ENCODE measurements around the gene NSDHL. TPM values are rescaled to one million over a fixed set of nuclear protein-coding genes. Genes with fewer than 3 reads are reported as not detected.

NSDHL gene
- total and polyA plus RNA-seq, 4 donors = 12.8 to 33.4 (median 25.4) TPM

DNA sequence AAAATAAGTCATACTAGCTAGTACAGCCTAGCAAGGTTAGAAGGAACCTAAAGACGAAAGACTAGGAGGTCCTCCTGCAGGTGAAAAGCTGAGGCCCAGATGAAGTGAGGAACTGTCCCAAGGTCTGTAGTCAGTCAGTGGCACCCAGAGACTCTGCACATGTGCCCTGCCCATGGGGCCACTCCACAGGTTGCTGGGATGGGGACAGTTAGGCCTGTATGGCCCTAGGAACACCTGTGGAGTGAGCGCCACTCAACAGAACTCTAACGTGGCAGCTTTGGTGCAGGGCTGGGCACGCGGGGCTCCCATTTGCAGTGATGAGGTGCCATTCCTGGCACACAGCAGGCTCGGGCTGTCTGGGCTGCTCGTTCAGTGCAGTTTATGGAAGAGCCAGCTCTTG lies 81.8 kb downstream of the NSDHL start:
- DNase-seq (no peak), ATAC-seq (ENCODE audit: insufficient read depth, low FRiP score) (no peak)
- Histone ChIP-seq H3K9ac (ENCODE audit: insufficient read depth in 1 of 2, low read length in 2 of 2) (no peak overlapping the region), H3K27ac (ENCODE audit: low read depth in 1 of 2, low read length in 1 of 2) (no peak overlapping the region), H3K9me3 (ENCODE audit: control insufficient read depth in 4 of 4, insufficient read depth in 3 of 4, low read length in 3 of 4) (no peaks in the 10 kb centered on the region), H3K27me3 (ENCODE audit: control insufficient read depth in 3 of 3, insufficient read depth in 3 of 3, low read length in 2 of 3) (no peaks in the 10 kb centered on the region), H3K36me3 (ENCODE audit: control insufficient read depth in 4 of 4, insufficient read depth in 4 of 4, low read length in 4 of 4) (no peaks in the 10 kb centered on the region), H3K4me1 (ENCODE audit: control insufficient read depth in 5 of 5, insufficient read depth in 5 of 5, low read length in 5 of 5) (peaks cover 0 to 5% (median 0%) of the 10 kb centered on the region in 5 donors), H3K4me3 (no peak overlapping the region)
- WGBS, 2 donors = 65 to 88% methylated on average over 7 of the region's 7 CpGs
- TF ChIP-seq, protein P1, sequence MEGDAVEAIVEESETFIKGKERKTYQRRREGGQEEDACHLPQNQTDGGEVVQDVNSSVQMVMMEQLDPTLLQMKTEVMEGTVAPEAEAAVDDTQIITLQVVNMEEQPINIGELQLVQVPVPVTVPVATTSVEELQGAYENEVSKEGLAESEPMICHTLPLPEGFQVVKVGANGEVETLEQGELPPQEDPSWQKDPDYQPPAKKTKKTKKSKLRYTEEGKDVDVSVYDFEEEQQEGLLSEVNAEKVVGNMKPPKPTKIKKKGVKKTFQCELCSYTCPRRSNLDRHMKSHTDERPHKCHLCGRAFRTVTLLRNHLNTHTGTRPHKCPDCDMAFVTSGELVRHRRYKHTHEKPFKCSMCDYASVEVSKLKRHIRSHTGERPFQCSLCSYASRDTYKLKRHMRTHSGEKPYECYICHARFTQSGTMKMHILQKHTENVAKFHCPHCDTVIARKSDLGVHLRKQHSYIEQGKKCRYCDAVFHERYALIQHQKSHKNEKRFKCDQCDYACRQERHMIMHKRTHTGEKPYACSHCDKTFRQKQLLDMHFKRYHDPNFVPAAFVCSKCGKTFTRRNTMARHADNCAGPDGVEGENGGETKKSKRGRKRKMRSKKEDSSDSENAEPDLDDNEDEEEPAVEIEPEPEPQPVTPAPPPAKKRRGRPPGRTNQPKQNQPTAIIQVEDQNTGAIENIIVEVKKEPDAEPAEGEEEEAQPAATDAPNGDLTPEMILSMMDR (IDR thresholded peaks at IDR 0.05; ENCODE audit: control extremely low read depth, extremely low read depth) = no peak

DNA sequence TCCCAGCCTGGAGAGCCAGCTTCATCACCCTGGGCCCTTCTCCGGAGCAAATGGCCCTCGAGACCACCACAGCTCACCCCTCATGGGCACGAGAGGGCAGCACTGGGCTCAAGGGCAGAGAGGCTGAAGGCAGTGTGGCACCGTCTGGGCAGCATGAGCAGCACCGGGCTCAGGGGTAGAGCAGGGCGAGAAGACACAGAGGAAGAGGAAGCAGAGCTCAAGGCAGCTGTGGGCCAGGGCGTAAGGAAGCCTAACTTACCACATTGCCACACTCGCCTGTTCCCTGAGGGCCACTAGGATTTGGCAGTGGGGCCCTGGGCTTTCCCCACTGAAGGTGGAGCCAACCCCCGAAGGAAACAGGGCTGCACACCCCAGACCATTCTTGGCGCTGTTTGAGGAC lies 82.5 kb downstream of the NSDHL start:
- no peak overlapping the region for H3K9ac ChIP-seq (ENCODE audit: insufficient read depth in 1 of 2, low read length in 2 of 2)
- no peaks in the 10 kb centered on the region for H3K36me3 ChIP-seq (ENCODE audit: control insufficient read depth in 4 of 4, insufficient read depth in 4 of 4, low read length in 4 of 4)
- H3K4me1 ChIP-seq (ENCODE audit: control insufficient read depth in 5 of 5, insufficient read depth in 5 of 5, low read length in 5 of 5) = peaks cover 0 to 5% (median 0%) of the 10 kb centered on the region in 5 donors
- no peaks in the 10 kb centered on the region for H3K27me3 ChIP-seq (ENCODE audit: control insufficient read depth in 3 of 3, insufficient read depth in 3 of 3, low read length in 2 of 3)
- H3K9me3 ChIP-seq (ENCODE audit: control insufficient read depth in 4 of 4, insufficient read depth in 3 of 4, low read length in 3 of 4) = no peaks in the 10 kb centered on the region
- TF ChIP-seq, protein P1 (IDR thresholded peaks at IDR 0.05; ENCODE audit: control extremely low read depth, extremely low read depth) = no peak
- ATAC-seq (ENCODE audit: insufficient read depth, low FRiP score) = no peak
- 29 to 68% methylated on average over 9 to 10 of the region's 10 CpGs for WGBS, 2 donors
- no peak for DNase-seq
- H3K27ac ChIP-seq (ENCODE audit: low read depth in 1 of 2, low read length in 1 of 2) = no peak overlapping the region
- H3K4me3 ChIP-seq = no peak overlapping the region

DNA sequence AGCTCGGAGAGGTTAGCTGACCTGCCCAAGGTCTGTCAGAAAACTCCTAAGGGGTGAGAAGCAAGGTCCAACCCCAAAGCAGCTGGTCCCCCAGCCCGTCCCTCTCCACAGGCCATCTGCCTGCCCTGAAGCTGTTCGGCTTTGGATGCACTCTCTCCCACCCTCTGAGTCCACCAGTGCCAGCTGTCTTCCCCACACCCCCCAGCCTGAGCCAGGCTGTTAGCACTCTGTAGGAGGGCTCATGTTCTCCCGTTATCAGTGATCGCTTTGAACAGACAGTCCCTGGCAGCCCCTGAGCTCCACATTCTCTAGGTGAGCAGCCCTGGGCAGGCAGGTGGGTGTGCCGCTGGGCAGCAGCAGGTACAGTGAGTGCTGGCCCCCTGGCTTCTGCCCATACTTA lies 83.0 kb downstream of the NSDHL start:
- H3K27me3 ChIP-seq (ENCODE audit: control insufficient read depth in 3 of 3, insufficient read depth in 3 of 3, low read length in 2 of 3) = no peaks in the 10 kb centered on the region
- peaks cover 0 to 5% (median 0%) of the 10 kb centered on the region in 5 donors for H3K4me1 ChIP-seq (ENCODE audit: control insufficient read depth in 5 of 5, insufficient read depth in 5 of 5, low read length in 5 of 5)
- no peaks in the 10 kb centered on the region for H3K36me3 ChIP-seq (ENCODE audit: control insufficient read depth in 4 of 4, insufficient read depth in 4 of 4, low read length in 4 of 4)
- TF ChIP-seq, protein P1 (IDR thresholded peaks at IDR 0.05; ENCODE audit: control extremely low read depth, extremely low read depth) = no peak
- DNase-seq (no peak), ATAC-seq (ENCODE audit: insufficient read depth, low FRiP score) (no peak)
- no peak overlapping the region for H3K9ac ChIP-seq (ENCODE audit: insufficient read depth in 1 of 2, low read length in 2 of 2)
- H3K27ac ChIP-seq (ENCODE audit: low read depth in 1 of 2, low read length in 1 of 2) = no peak overlapping the region
- H3K9me3 ChIP-seq (ENCODE audit: control insufficient read depth in 4 of 4, insufficient read depth in 3 of 4, low read length in 3 of 4) = no peaks in the 10 kb centered on the region
- 83 to 85% methylated on average over 6 of the region's 6 CpGs for WGBS, 2 donors
- H3K4me3 ChIP-seq = no peak overlapping the region

Measured in lung (tissue), 12 donors.